ENCODE measurements around the gene RPP21. TPM values are rescaled to one million over a fixed set of nuclear protein-coding genes. Genes with fewer than 3 reads are reported as not detected.

Gene RPP21
- total RNA-seq, 1 experiment from 2014 or later = 47.5 TPM

DNA sequence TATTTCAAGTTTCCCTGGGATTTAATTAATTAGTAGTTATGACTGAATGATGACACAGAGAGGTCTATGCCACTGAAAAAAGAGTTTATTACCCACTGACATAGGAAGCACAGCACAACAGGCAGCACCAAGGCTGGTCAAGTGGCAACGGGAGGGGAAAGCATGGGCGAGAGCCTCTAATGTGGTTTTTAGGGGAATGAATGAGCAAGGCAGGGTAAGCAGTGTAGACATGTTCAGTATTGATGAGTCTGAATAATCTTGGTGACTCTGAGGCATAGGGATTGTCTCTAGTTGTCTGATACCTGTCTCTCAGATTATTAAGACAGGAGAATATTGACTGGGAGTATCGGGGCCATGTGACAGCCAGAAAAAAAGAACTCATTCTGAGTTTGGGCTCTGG, 46.3 kb downstream of the RPP21 start:
- Histone ChIP-seq H3K4me1 (no peaks in the 10 kb centered on the region), H3K9me3 (no peaks in the 10 kb centered on the region), H3K4me3 (ENCODE audit: low read depth, low read length) (no peak overlapping the region), H3K36me3 (ENCODE audit: control insufficient read depth, insufficient read depth, low read length) (no peaks in the 10 kb centered on the region), H3K27me3 (replicated peaks; ENCODE audit: control insufficient read depth, insufficient read depth, low read length) (no peaks in the 10 kb centered on the region)
- no TSS peak for BruUV-seq (replicated peaks)
- no peaks in the 10 kb centered on the region for H3K9me3 Mint-ChIP-seq (ENCODE audit: unreplicated experiment)
- TF ChIP-seq, protein P1, sequence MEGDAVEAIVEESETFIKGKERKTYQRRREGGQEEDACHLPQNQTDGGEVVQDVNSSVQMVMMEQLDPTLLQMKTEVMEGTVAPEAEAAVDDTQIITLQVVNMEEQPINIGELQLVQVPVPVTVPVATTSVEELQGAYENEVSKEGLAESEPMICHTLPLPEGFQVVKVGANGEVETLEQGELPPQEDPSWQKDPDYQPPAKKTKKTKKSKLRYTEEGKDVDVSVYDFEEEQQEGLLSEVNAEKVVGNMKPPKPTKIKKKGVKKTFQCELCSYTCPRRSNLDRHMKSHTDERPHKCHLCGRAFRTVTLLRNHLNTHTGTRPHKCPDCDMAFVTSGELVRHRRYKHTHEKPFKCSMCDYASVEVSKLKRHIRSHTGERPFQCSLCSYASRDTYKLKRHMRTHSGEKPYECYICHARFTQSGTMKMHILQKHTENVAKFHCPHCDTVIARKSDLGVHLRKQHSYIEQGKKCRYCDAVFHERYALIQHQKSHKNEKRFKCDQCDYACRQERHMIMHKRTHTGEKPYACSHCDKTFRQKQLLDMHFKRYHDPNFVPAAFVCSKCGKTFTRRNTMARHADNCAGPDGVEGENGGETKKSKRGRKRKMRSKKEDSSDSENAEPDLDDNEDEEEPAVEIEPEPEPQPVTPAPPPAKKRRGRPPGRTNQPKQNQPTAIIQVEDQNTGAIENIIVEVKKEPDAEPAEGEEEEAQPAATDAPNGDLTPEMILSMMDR (IDR thresholded peaks at IDR 0.05; ENCODE audit: insufficient read depth in 1 of 2, low read depth in 1 of 2, low read length in 1 of 2, severe bottlenecking in 1 of 2, unreplicated experiment in 1 of 2) = no peak
- H3K36me3 Mint-ChIP-seq (ENCODE audit: insufficient read depth, unreplicated experiment) = no peaks in the 10 kb centered on the region
- H3K4me1 Mint-ChIP-seq (ENCODE audit: low read depth, unreplicated experiment) = no peaks in the 10 kb centered on the region
- POLR2A ChIA-PET = no interaction called here
- CTCF ChIA-PET = no interaction called here
- H3K4me3 Mint-ChIP-seq (ENCODE audit: unreplicated experiment) = no peak overlapping the region
- intact Hi-C loops (cut with micrococcal nuclease; ENCODE audit: unreplicated experiment) = no loop called here
- H3K27me3 Mint-ChIP-seq (ENCODE audit: insufficient read depth, unreplicated experiment) = peaks cover 42% of the 10 kb centered on the region
- no peak for DNase-seq
- H3K27ac Mint-ChIP-seq (ENCODE audit: unreplicated experiment) = no peak overlapping the region

DNA sequence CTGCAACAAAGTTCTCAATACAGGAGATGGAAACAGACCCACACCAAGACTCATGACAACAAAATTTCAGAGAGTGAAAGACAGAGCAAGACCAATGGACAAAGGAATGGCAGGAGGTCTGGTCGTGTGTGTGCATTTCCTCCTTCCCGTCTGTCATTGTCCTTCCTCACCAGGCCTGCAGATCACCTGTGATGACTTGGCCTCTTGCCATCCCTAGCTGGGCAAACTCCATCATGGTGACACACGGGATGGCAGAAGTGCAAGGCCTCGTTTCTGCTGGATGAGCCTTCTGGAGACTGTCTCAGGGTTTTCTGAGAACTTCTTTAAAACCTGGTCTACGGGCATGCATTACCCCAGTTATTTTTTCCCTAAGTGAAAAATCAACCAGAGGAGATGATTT, 49.2 kb downstream of the RPP21 start:
- DNase-seq = no peak
- Histone ChIP-seq H3K27me3 (replicated peaks; ENCODE audit: control insufficient read depth, insufficient read depth, low read length) (no peaks in the 10 kb centered on the region), H3K4me3 (ENCODE audit: low read depth, low read length) (no peak overlapping the region), H3K4me1 (no peaks in the 10 kb centered on the region), H3K9me3 (no peaks in the 10 kb centered on the region), H3K36me3 (ENCODE audit: control insufficient read depth, insufficient read depth, low read length) (no peaks in the 10 kb centered on the region)
- H3K4me1 Mint-ChIP-seq (ENCODE audit: low read depth, unreplicated experiment) = no peaks in the 10 kb centered on the region
- ChIA-PET CTCF (no interaction called here), POLR2A (no interaction called here)
- H3K27me3 Mint-ChIP-seq (ENCODE audit: insufficient read depth, unreplicated experiment) = peaks cover 34% of the 10 kb centered on the region
- intact Hi-C loops (cut with micrococcal nuclease; ENCODE audit: unreplicated experiment) = no loop called here
- H3K9me3 Mint-ChIP-seq (ENCODE audit: unreplicated experiment) = no peaks in the 10 kb centered on the region
- H3K4me3 Mint-ChIP-seq (ENCODE audit: unreplicated experiment) = no peak overlapping the region
- TF ChIP-seq, protein P1 (IDR thresholded peaks at IDR 0.05; ENCODE audit: insufficient read depth in 1 of 2, low read depth in 1 of 2, low read length in 1 of 2, severe bottlenecking in 1 of 2, unreplicated experiment in 1 of 2) = no peak
- H3K36me3 Mint-ChIP-seq (ENCODE audit: insufficient read depth, unreplicated experiment) = no peaks in the 10 kb centered on the region
- no TSS peak for BruUV-seq (replicated peaks)
- H3K27ac Mint-ChIP-seq (ENCODE audit: unreplicated experiment) = no peak overlapping the region

Other genes with a start within 250 kb of the RPP21 start
- gene TRIM31, start 232.1 kb upstream of the RPP21 start, total RNA-seq (2022) = 0.70 and 0.74 TPM in 2 replicates
- gene TRIM40, start 209.0 kb upstream of the RPP21 start, total RNA-seq (2022) = not detected in 2 replicates
- 0.95 and 1.4 TPM in 2 replicates for gene TRIM10, start 183.9 kb upstream of the RPP21 start, total RNA-seq (2022)
- 5.2 and 6.9 TPM in 2 replicates for gene TRIM15, start 181.6 kb upstream of the RPP21 start, total RNA-seq (2022)
- 48.1 and 49.0 TPM in 2 replicates for gene TRIM26, start 131.8 kb upstream of the RPP21 start, total RNA-seq (2022)
- 12.7 and 14.5 TPM in 2 replicates for gene TRIM39, start 18.2 kb upstream of the RPP21 start, total RNA-seq (2022)
- gene HLA-E, start 144.4 kb downstream of the RPP21 start, total RNA-seq (2022) = 47.0 and 49.6 TPM in 2 replicates
- 84.1 and 94.1 TPM in 2 replicates for gene GNL1, start 211.3 kb downstream of the RPP21 start, total RNA-seq (2022)
- gene PRR3, start 212.1 kb downstream of the RPP21 start, total RNA-seq (2022) = 20.3 and 20.8 TPM in 2 replicates
- 93.7 and 95.6 TPM in 2 replicates for gene ABCF1, start 226.3 kb downstream of the RPP21 start, total RNA-seq (2022)

All from Caco-2 (cell line).